ENCODE results near the gene CXCR6.

The CXCR6 gene

DNA sequence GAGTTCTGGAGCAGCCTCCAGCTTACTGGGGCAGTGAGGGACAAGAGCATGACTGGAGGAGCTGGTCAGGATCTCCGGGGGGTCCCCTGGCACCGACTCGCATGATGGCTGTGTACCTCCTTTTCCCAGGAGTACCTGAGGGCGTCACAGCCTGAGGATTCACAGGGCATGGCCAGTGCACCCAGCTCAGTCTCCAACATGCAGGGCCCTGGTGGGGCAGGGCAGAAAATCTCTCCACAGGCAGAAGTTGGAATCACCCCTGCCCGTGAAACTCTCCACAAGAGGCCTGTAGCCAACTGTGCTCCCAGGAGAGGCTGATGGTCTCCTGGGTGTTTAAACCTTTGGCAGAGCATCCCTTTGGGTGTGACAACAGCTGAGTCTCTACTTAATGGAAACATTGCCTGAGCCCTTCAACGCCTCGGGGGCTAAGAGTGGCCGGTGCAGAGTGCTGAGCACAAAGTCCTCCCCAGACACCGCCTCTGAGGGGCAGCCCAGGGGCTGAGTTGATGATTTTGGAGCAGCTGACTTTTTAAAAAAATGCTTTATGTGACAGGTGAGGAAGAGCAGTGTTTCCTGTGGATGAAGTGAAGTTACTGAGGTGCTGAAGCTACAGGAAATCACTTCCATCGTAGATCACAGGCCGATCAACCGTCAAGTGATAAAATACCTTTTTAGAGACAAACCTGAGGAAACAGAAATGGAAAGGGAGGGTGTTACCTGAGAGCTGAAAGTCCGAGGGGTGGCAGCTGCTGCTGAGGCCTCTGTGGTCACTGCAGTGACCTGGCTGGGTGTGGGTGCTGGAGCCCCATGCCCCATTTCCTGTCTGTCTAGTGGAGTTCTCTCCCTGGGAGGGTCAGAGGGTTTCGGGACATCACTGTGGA lies 21.9 kb upstream of the CXCR6 start:
- DNase-seq (ENCODE audit: low read depth in 3 of 3, low spot score in 1 of 3) = no peak

DNA sequence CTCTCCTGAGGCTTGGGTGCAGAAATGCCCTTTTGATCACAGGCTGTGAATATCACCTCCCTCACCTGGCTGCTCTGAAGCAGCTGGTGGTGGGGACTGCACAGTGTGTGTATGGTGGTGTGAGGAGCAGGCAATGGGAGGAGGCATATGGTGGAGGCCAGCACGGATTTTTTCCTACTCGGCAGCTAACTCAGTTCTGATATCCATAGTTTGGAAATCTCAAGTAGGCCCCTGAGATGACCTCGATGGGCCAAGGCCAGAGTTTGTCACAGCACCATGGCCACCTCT lies 21.3 kb upstream of the CXCR6 start:
- DNase-seq (ENCODE audit: low read depth in 3 of 3, low spot score in 1 of 3) = no peak

DNA sequence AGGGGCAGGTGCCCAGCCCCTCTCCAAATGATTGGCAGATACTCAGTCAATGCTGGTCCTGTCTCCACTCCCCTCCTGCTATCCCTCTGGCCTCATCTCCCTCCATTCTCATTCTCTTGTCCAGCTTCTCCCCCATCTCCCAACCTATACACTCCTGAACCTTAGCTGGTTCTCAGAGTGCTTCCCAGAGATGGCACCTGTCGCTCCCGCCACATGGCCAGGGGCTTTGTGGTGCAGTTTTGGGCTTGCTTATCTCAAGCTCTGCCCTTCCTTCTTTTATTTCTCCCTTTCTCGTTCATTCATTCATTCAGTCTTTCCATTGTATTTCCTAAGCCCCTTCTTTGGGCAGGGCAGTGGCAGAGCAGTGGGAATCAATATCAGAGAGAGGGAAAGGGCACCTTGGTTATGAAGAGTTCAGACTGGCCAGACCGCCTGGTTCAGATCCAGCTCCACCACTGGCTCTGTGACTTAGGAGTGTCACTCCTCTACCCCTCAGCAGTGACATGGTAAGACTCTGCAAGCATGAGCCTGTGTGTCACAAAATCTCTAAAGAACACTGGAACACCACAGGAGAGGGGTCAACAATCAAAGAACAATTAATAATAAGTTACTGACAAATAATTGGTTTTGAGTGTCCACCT lies 20.2 kb upstream of the CXCR6 start:
- no peak for DNase-seq (ENCODE audit: low read depth in 3 of 3, low spot score in 1 of 3)

DNA sequence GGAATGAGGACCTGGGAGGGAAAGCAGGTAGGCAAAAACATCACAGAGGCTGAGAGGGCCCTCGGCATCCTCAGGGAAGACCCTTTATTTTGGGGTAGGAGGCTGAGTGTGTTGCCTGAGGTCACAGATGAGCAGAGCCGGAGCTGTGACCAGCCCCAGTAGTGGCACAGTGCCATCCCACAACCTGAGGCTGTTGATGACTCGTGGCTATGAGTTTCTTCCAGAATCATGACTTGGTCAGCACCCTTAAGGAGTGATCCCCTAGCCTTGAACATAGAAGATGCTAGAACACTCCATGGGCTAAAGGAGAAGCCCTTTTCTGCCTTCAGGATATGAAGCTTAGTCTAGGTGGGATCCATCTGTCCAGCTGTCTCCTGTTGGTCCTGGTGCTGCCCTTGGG lies 19.5 kb upstream of the CXCR6 start:
- no peak for DNase-seq (ENCODE audit: low read depth in 3 of 3, low spot score in 1 of 3)

DNA sequence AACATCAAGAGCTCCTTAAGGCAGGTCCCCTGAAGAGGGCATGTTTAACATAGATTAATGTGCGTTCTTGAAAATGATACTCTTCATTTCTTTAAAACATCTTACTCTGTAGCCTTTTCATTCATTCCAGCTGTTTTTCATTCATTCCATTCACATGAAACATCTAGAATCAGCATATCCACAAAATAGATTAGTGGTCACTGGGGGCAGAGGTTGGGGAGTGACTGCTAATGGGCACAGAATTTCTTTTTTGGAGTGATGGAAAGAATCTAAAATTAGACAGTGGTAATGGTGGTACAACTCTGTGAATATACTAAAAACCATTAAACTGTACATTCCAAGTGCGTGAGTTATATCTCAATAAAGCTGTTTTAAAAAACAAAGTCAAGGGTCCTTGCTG lies 15.4 kb upstream of the CXCR6 start:
- DNase-seq (ENCODE audit: low read depth in 3 of 3, low spot score in 1 of 3) = no peak

DNA sequence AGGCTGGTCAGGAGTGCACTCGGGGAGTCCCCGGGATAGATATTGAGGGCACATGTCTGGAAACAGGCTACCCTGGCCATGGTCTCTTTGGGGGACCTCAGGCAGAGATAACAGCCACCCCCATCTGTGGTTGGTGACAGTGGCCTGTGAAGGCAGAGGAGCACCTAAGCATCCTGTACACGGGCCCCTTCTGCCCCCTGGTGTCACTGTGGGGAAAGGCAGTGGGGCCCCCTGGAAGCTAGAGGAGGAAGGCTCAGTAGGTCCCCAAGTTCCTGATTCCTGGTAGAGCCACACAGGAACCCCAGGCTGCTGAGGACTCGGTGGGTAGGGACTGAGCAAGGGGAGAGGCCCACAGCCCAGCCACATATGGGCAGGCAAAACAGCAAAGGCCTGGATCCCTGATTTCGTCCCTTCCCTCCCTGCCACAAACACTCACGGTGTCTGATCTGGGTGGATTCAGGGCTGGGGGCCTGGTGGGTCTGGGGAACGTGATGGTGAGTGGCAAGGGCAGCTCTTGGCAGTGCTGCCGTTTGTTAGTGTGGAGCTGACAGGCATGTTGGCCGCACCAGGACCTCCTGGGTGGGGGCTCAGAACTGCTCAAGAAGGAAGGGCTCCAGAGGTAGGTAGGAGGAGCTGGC lies 14.1 kb upstream of the CXCR6 start:
- DNase-seq (ENCODE audit: low read depth in 3 of 3, low spot score in 1 of 3) = peak in 2 of 3 donors; percentile 43 to 60

DNA sequence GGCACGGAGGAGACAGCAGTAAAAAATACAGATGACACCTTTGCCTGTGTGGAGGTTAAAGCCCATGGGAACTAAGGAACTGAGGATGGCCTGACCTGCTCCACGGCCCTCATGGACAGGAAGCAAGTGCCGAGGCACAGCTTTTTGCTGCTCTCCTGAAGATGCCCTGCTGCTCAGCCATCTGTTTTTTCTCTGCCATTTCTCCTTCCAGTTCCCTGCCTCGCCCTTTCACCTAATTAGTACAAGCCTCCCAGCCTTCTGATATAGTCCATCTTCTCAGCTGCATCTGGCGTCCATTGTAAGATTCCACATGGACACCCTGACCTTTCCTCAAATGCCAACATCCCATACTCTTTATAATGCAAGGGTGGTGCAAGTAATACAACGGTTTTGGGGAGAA lies 11.8 kb upstream of the CXCR6 start:
- no peak for DNase-seq (ENCODE audit: low read depth in 3 of 3, low spot score in 1 of 3)

DNA sequence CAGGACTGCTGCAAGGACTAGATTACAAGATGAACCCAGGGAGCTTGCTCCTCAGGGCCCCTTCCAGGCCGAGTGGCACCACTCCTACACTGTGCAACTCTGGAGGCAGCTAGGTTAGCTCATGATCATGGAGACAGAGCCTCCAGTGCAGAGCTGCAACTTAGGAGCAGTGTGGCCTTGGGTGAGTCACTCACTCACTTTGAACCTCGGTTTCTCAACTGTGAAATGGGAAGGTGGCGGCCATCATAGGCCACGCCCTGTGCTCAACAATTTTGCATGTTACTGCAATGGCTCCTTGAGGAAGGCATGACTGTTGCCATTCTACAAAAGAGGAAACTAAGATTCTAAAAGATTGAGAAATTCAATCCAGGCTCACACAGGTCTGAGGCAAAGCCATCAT lies 11.2 kb upstream of the CXCR6 start:
- no peak for DNase-seq (ENCODE audit: low read depth in 3 of 3, low spot score in 1 of 3)

DNA sequence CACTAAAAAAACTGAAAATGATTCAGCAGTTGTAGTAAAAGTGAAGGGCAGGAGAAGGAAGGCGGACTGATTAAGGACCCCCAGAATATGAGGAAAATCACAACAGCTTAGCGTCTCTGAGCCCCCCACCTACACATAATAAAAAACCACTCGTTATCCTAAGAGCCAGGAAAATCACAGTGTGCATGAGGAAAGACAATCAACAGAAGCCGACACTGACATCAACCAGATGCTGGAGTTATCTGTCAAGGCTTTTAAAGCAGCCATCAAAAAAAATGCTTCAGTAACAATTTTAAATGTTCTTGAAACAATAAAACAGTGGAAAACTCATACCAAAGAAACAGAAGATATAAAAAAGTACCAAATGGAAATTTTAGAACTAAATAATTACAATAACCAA lies 9.7 kb upstream of the CXCR6 start:
- DNase-seq (ENCODE audit: low read depth in 3 of 3, low spot score in 1 of 3) = no peak

DNA sequence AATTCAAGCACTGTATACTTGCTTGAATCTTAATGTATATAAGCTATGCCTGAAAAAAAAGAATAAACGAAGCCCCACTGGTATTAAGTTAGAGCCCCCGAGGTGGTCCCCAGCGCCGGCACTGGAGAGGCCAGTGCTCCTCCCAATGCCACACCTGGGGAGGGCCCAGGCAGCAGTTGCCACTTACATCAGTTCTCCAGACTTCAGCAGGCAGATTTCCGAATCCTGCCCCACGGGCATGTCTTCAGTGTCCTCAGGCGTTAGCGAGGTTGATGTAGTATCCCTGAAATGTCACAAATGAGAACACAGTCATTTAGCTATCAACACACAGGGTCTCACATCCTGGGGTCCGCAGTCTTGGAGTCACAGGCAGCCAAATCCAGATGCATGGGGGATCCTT lies 7.0 kb upstream of the CXCR6 start:
- no peak for DNase-seq (ENCODE audit: low read depth in 3 of 3, low spot score in 1 of 3)

DNA sequence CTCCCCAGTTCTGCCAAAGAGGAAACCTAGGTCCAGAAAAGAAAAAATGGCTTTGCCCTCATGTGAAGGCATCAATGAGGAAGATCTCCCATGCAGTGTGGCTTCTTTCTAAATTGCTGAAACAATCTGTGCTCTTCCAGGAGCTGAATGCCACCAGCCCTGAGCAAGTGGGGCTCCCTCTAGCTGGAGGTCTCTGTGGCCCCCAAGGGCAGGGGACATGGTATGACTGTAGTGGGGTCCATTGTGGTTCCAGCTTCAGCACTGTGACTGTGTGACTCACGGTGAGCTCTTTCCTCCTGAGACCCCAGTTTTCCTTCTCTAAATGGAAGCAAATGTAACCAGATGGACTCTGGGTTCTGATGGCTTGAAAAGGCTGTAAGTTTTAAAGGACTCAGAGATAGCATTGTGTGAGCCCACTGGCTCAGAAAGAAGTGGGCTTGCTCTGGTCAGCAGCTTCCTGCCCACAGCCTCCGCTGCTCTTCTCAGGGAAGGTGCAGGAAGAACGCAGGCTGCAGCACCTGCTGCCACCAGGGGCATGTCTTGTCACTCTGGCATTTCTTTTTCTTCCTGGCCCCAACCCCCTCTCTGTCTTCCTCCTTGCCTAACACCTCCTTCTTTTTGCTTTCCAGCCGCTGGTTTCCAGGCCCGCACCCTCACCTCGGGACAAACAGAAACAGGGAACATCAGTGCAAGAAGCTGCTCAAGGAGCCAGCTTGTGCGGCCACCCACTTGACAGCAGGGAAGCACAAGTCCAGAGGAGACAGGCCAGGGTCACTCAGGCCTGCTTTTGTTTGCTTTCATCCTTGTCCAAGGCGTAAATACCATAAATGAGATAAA lies 5.8 kb upstream of the CXCR6 start:
- no peak for DNase-seq (ENCODE audit: low read depth in 3 of 3, low spot score in 1 of 3)

DNA sequence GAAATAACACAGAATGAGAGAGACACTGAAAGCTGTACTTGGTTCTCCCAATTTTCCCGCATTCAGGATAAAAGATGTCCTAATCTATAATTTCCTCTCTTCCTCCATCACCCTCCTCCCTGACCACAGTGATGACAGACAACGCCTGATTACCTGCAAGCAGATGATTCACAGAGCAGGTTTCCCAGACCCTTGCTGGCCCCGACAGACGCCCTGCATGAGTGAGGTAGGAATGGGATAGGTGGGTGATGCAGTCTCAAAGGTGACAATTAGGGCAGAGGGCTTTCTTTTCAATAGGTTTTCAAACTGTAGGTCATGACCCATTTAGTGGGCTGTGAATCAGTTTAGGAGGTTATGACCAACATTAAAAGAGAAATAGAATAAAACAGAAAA lies 5.2 kb upstream of the CXCR6 start:
- no peak for DNase-seq (ENCODE audit: low read depth in 3 of 3, low spot score in 1 of 3)

DNA sequence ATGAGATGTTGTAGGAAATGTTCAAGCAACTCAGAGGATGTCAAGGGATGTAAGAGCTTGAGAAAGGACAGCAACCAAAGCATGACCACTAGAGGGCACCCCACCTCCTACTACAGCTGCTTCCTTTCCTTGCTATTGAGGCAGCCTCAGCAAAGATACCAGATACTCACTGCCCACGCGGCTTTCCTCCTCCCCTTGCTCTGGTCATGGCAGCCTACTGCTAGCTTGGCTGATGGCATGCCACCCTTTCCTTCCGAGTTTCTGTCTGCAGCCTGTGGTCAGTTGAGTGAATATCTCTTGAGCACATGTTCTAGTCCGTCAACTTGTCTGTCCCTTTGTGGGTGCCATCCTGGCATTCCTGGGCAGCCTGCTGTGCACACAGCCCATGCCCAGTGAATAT lies 4.4 kb upstream of the CXCR6 start:
- DNase-seq (ENCODE audit: low read depth in 3 of 3, low spot score in 1 of 3) = peak; percentile 64 to 72 (median 67)

DNA sequence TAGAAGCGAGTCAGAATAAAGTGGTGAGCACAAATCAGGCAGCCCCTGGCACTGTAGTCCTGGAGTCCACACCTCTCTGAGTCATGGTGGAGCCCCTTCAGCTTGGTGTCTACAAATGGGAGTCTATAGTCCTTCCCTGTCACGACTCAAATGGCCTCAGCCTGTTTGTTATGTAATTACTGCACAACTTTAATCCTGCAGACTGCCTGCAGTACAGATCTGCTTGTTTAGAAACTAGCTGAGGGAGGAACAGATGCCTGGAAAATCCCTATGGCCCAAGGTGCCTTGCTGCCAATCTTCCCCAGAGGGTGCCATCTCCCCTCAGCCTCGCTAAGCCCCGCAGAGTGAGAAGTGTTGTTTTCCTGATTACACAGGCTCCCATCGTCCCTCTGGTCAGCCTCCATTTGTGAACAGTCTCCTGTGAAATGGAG lies 3.9 kb upstream of the CXCR6 start:
- no peak for DNase-seq (ENCODE audit: low read depth in 3 of 3, low spot score in 1 of 3)

DNA sequence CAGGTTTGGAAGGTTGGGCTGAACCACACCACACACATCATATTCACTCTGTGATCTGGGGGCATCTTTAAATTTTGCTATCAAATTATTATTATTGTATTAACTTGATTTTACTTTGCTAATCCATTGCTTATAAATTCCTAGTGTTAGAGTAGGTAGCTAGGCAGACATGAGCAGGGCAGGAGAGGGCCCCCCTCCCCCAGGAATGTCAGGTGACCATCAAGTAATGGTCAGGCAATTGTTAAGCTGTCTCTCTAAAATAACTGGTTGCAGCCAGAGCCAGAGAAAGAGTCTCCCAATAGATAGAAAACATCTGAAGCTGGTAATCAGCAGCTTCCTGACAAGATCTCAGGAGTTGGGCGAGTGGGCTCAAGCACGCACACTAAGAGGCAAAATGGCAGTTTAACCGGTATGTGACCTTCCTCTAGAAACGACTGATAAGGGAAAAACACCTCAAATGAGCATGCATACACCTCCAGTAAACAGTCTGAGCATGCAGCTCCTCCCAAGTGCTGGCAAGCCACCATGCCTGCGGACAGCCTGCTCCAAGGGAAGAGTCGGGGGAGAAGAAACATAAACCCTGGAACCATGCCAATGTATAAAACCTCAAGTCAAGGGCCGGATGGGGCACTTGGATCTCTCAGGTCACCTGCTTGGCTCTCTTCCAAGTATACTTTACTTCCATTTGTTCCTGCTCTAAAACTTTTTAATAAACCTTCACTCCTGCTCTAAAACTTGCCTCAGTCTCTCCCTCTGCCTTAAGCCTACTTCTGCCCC lies 3.1 kb upstream of the CXCR6 start:
- no peak for DNase-seq (ENCODE audit: low read depth in 3 of 3, low spot score in 1 of 3)

DNA sequence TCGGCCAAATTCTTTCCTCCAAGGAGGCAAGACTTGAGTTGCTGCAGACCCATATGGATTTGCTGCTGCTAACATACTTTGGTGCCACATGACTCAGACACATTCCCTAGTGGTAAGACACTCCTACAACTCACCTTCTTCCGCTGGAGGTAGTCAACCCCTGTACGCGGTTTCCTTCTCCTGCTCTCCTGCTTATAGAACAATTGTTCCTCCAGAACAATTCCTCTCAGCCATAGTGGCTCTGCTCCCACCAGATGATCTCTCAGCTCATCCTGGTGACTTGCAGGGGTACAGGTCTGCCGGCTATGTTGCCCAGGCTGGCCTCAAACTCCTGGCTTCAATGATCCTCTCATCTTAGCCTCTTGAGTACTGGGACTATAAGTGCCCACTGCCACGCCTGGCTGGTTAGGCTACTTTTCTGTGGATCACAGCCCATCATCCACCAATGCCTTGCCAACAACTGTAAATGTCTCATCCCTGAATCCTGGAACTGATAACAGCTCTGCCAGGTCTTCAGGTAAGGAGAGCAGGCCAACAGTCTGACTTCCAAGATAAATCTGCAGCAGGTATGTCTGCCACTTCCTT lies 2.4 kb upstream of the CXCR6 start:
- no peak for DNase-seq (ENCODE audit: low read depth in 3 of 3, low spot score in 1 of 3)

DNA sequence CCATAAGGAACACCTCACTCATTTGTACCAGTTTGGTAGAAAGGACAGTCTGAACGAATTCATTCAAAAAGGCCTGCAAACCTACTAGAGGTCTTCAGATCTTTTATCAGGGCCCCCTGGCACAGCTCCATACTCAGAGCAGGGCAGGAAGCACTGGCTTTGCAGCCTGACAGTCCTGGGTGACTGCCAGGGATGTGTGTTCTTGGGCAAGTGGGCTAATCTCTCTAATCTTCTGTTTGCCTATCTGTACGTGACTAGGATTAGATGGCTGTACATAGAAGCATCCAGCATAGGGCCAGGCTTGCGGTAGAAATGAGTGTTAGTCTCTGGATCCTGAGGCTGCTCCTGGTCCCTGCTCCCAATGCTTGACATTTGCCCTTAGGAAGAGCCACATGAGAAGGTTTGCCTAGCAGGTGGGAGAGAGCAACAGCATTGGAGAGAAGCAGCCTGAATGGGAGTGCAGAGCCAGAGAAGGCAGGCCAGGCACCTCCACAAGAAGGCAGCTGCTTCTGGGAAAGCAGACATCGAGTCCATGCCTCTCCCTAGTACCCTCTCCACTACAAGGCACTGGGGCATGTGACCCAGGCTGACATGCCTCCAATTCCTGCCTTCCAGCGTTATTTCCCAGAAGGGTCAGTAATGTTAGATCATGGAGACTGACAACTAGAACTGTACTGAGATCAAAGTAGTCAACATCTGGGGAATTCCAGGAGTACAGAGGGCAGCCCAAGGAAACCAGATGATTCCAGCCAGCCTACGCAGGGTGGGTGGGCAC lies 1.0 kb upstream of the CXCR6 start:
- no peak for DNase-seq (ENCODE audit: low read depth in 3 of 3, low spot score in 1 of 3)

DNA sequence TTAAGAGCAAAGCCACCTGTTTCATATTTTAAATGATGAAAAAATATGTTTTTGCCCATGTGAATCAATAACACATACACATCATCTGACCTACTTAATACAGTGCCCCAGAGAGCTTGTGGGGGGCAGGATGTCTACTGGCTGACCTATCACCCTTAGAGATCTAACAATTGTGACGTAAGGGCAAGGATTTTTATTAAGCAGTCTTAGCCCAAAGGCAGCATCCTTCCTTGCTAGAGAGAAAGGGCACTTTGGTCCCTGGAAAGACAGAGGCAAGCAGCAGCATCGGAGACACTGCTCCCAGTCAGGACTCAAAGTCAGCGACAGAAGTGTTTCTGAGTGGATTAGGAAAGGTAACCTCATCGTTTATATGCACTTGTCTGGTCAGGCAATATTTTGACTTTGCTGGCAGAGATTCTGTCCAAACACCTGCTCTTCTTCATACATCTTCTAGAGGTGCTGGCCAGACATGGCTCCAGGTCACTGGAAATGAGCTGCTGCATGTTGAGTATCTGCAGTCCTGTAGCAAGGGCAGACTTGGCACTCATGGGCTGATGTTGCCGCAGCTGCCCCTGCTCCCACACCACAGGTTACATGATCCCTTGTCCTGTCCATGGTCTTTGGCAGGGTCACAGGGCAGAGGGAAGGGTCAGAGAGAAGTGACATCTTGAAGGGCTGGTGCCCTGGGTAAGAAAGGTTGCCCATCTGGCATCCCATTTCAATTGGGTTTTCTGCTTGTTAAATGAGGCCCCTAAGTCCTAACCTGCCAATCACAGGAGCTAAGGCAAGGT lies 1.8 kb downstream of the CXCR6 start:
- no peak for DNase-seq (ENCODE audit: low read depth in 3 of 3, low spot score in 1 of 3)

DNA sequence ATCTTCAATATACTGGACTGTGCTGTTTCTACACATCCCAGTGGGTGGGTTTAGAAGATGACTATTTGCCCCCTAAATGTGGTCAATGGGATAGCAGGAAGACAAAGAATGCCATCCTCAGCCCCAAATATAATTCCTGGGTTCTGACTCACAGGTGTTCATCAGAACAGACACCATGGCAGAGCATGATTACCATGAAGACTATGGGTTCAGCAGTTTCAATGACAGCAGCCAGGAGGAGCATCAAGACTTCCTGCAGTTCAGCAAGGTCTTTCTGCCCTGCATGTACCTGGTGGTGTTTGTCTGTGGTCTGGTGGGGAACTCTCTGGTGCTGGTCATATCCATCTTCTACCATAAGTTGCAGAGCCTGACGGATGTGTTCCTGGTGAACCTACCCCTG lies 3.0 kb downstream of the CXCR6 start:
- DNase-seq (ENCODE audit: low read depth in 3 of 3, low spot score in 1 of 3) = no peak

All from stimulated activated CD4-positive, alpha-beta T cell treated with anti-CD3 and anti-CD28 coated beads, TNF-alpha, amount 100 ng/mL, for 1 hour (primary cell).